Stimulated activated CD4-positive, alpha-beta T cell treated with anti-CD3 and anti-CD28 coated beads, Interleukin-15, amount 100 ng/mL, for 48 hours (primary cell): ENCODE measurements around the gene OLFML2A.
"Not testable (repeated sequence)": the region's sequence is repeated elsewhere in the genome, so short reads cannot be mapped to it uniquely, and the experiment has no call there.

Experiments
- DNase-seq, 2 donors: peaks; one replicate each; pipeline ENCODE4 v3.0.0-alpha.2; 2020; ENCODE audit warnings: low read depth in 2 of 2

OLFML2A gene

DNA sequence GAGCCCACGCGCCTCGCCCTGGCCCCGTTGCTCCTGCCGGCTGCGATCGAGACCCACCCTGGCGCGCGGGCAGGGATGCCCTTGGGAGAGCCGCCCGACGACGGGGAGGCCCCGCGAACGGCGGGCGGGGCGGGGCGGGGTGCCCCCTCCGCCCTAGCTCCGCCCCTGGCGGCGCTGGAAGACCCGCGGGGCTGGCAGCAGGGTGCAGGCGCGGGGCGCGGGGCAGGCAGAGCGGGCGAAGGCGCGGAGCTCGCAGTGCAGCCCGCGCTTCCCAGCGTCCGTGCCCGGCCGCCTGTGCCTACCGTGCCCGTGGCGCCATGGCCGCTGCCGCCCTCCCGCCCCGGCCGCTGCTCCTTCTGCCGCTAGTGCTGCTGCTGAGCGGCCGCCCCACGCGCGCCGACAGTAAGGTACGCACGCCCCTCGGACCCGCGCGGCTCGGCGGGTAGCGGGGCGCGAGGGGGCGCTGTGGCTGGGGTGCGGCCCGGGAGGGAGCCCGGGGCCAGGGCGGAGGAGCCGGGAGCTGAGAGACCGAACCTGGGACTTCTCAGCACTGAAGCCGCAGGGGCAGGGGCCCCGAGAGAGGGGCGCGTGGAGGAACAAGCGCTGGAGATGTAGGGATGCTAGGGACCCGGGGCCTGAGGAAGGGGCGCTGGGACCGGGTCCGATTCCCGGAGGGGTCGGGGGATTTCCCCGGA lies at the start of gene OLFML2A:
TSS of gene OLFML2A (plus strand) at position 180 of the 695 bp plus-strand sequence. CDS start at position 318, 138 bp downstream.
- DNase-seq = no peak

DNA sequence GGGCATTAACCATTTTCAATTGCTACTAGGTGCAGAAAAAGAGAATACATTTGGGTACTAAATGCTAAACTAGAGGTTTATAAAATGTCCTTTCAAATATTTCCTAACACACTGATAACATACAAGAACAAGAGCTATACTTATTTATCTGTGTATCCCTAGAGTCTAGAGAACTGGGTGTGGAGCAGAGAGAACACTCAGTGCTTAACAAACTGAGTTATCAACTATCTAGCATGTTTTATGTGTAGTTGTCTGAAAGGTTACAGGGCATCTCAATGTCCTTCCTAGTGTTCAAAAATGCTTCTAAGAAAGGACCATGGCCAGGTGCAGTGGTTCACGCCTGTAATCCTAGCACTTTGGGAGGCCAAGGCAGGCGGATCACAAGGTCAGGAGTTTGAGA lies 46.2 kb upstream of the OLFML2A start:
- DNase-seq = no peak

DNA sequence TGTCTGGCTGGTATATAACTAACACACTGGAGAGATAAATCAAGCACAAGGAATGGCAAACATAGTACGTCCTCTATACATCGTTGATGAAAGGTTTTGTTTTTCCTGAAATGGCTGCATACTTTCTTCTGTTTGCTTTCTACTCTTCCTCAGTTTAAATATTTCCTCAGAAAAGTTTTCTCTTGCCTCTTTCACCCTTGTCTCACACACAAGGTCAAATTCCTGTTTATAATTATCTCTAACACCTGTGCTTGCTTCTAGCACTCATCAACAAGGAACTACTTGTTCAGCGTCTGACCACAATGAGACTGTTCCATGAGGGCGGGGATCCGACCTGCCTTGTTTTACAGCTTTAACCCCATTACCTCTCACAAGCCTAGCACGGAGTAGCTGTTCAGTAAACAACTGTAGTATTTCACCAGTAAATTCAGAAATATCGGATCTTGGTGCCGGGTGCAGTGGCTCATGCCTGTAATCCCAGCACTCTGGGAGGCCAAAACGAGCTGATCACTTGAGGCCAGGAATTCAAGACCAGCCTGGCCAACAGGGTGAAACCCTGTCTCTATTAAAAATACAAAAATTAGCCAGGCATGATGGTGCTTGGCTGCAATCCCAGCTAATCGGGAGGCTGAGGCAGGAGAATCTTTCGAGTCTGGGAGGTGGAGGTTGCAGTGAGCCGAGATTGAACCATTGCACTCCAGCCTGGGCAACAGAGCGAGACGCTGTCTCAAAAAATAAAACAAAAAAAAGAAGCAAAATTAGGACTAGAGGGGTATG lies 42.8 kb upstream of the OLFML2A start:
- no peak for DNase-seq

DNA sequence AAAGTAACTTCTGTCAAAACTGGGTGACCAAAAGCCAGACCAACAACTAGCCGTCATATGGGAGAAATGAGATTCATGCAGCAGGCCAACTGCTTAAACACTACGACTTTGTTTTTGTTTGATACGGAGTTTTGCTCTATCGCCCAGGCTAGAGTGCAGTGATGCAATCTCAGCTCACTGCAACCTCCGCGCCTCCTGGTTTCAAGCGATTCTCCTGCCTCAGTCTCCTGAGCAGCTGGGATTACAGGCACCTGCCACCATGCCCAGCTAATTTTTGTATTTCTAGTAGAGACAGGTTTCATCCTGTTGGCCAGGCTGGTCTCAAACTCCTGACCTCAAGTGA lies 42.2 kb upstream of the OLFML2A start:
- DNase-seq = not testable (repeated sequence)

DNA sequence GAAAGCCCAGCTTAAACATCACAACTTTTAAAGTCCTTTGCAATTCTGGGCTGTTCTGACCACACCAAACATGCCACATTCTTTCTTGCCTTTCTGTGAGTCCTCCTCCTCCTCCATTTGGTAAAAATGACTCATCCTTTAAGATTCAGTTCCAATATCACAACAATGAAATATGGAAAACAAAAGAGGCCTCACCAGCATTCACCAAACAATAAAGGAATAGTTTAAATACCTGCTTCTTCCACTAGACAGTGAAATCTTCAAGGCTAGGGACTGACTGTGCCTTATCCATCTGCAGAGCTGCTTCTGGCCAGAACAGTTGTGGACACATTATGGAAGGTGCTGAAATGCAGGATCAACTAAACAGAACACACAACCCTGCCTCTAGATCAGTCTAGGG lies 41.8 kb upstream of the OLFML2A start:
- DNase-seq = no peak

DNA sequence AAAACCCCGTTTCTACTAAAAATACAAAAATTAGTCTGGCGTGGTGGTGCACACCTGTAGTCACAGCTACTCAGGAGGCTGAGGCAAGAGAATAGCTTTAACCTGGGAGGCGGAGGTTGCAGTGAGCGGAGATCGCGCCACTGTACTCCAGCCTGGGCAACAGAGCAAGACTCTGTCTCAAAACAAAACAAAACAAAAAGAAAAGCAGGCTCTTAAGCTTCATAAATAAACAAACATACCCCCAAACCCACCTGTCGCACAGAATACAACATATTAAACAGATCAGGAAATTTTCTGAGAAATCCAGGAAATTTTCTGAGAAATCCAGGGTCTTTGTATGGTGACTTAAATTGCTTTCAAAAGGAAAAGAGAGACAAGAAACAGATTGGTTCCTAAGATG lies 38.9 kb upstream of the OLFML2A start:
- DNase-seq = not testable (repeated sequence)

DNA sequence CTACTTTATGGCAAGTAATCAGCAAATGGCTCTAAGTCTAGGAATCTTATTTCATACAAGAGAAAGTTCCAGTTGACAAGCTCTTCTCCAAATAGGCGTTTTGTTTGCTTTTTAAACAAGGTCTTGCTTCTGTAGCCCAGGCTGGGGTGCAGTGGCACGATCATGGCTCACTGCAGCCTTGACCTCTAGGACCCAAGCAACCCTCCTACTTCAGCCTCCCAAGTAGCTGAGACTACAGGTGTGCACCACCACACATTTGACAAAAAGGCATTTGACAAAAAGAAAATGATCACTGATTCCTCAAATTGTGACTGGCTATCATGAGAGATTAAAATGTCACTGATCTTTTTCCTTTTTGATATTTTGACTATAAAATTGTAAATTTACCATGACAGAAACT lies 37.6 kb upstream of the OLFML2A start:
- DNase-seq = no peak

DNA sequence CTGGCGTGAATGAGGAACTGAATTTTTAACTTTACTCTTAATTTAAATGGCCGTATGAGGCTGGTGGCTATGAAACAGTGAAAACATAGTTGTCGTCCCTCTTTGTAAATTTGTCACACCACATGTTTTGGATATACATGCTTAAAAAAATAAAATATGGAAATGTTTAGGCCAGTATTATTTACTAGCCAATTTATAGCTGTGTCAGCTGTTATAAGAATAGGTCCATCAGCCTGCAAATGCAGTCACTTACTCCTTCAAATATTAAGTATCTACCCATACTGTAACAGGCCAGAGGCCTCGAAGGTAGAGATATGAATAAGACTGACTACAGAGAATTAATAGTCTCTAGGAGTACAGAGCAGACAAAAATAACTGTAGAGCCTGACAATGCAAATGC lies 35.8 kb upstream of the OLFML2A start:
- no peak for DNase-seq

DNA sequence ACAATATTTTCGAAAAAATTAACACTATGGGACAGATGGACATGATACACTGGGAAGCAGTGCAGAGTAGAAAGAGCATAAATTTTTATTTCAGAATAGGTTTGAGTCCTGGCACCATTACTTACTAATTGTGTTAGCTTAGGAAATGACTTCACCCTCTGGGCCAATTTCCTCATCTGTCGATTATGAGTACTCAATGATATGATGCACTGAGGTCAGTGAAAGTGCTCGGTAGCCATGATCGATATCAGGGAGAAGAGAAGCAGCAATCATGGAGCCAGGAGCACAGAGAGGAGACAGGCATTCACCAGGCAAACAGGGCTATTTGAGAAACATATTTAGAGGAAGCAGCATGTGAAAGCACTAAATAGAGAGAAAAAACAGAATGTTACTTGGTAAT lies 35.3 kb upstream of the OLFML2A start:
- no peak for DNase-seq

DNA sequence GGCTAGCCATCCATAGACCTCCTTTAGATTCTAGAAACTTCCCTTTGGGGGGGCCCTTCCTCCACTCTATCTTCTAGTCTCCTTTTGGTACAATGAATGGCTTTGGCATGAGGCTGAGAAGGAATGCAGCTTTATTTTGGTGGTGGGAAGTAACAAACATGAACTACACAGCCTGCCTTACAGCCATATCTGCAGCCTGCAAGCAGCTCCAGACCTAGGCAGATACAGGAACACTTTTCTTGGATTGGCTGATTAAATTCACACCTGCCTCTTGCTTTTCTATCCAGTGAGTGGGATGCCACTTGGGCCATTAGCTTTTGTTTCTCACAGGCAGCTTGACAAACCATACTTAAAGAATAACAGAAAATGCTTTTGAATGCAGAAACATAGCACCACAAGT lies 34.0 kb upstream of the OLFML2A start:
- no peak for DNase-seq

DNA sequence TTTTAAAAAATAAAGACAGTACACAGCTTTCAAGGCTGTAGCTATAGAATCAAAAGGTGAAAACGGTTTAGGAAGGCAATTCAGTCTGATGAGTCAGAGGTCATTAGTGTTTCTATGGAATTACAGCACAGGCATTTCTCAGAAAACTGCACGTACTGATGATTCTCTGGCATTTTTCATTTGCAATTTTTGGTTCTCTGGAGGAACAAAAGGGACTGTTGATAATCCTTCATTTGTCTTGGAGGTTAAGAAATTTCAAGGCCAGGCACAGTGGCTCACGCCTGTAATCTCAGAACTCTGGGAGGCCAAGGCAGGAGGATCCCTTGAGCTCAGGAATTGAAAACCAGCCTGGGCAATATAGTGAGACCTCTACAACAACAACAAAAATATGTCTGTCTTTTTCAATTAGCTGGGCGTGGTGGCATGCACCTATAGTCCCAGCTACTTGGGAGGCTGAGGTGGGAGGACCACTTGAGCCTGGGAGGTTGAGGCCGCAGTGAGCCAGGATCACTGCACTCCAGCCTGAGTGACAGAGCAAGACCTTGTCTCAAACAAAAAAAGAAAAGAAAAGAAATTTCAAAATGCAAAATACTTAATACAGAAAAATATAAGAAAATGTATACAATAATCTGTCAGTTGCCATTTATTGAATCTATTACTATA lies 33.1 kb upstream of the OLFML2A start:
- DNase-seq = no peak

DNA sequence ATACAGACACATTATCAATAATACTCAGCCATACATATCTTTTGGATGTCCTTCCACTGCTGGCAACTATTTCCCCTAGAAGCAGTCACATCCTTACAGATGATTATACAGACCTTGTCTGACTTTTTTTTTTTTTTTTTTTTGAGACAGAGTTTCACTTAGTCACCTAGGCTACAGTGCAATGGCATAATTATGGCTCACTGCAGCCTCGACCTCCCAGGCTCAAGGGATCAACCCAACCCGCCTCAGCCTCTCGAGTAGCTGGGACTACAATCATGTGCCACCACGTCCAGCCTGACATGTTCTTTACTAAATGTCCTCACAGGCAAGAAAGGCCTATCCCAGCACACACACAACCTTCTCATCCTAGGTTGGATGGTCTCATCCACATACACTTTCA lies 29.9 kb upstream of the OLFML2A start:
- DNase-seq = no peak

DNA sequence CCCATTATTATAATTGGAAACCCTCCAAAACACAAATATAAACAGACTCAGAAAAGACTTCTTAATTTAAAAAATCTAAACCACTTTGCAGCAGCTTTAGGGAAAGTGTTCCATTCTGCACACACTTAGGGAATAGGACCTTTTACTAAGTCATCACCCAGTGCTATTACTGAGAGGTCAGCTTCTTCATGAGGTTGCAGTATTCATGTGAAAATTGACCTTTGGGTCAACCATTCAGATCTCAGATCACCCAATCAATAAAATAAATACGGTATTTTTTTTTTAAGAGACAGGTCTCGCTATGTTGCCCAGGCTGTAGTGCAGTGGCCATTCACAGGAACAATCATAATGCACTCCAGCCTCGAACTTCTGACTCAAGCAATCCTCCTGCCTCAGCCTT lies 27.6 kb upstream of the OLFML2A start:
- DNase-seq = no peak

DNA sequence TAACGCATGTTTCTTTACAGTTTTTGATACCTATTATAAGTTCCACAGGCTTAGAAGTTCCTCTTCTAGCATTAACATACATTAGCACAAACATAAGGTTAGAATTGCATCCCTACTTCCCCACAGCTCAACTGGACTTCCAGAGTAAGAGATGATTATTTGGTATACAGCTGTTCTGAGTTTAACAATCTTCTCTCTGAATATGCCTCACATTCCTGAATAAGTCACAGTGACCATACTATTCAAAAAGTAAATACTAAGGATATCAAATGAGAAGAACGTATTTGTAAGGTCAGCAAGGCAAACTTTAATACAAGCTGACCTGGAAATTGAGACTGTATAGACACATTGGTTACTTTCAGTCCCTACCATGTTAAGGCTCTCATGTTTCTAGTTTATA lies 27.2 kb upstream of the OLFML2A start:
- DNase-seq = no peak

DNA sequence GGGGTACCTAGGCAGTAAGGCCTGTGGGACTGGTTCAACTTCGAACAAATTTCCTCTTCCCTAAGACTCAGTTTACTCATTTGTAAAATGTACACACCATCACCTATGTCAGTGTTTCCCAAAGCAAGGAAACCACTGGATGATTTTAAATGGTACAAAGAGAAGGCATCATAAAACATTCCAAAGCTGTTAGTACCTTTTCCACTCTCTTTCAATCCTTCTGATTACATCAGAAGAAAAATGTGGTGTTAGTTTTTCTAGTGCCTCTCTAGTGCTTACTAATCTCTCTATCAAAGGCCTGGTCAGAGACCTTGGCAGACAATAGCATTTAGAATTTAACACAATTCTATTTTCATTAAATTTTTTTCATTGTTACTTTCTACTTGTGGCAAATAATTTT lies 24.0 kb upstream of the OLFML2A start:
- no peak for DNase-seq

DNA sequence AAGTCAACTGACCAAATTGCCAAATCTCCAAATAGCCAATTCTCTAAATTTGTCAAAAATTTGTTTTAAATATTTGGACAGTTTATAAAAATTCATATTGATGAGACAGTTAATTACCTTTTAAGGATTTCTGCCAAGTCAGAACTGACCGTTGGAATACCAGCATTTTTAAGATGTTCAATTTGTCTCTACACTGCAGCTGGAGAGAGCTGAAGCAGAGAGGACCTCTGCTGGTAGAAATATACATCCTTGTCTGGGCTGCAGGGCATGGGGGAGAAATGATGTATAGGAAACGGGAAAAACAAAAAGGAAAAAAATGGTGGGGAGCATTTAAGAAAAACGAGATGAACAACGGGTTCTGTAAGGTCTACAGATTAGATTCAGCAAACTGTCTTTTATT lies 22.6 kb upstream of the OLFML2A start:
- no peak for DNase-seq

DNA sequence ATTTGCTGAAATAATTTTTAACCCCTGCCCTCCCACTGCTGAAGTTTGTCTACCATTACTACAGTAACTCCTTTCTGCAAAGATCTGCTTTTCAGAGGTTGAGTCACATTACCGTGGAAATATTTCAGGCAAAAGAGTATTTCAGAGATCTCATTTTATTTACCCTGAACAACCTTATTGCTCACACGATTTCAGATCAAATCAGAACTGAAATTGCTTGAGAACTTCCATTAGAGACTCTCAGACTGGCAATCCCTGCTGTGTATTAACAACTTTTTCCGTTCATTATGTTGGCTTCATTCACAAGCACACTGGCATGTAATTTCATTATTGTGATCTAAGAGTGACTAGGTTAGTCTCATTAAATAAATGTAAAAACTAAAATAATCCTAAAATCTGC lies 21.9 kb upstream of the OLFML2A start:
- no peak for DNase-seq

DNA sequence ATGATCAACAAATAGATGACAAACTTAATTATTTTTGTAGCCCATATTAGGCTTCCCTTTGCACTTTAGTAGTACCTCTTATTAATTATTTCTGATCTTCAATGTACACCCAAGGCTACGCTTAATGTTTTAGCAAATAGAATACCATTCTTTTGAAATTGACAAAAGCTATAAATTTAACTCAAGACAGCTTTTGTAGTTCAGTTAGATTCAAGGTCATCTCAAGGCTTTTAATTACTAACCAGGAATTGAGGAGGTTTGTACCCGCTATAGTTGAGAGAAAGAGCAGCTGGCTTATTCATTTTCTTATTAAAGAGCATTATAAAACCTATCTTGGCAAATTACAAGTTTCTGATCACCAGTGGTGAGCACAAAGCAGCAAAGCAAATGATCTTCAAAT lies 20.9 kb upstream of the OLFML2A start:
- DNase-seq = no peak

DNA sequence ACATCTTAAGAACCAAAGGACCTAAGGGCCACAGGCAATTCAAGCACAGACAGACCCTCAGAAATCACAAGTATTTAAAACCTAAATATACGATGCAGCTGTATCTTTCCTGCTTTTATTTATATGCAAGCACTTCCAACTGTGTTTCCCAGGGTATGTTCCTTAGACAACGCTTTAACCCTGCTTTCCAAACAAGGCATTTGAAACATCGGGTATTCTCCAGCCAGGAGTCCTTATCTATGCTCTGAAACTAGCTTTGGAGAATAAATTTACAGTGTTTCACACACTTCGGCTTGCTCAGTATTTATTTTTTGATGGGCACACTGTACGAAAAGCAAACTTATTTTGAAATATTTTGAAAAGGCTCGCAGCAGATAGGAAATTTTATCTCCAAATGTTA lies 19.3 kb upstream of the OLFML2A start:
- DNase-seq = no peak

DNA sequence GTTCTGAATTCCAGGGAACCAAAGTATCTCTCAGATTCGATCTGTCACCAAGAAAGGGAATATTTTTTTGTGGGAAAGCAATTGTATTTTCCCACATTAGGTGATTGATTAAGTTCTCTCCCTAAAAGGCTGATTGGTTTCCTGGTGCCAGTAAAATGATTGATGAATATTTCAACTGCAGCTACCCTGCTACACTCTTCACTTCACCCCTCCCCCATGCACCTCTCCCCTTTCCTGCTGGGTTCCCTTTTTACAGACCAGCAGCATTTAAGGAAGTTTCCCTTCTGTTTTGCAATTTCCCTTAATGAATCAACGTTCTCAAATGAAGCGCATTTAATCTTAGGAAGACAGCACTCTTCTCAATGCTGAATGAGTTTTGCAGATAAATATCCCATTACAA lies 18.9 kb upstream of the OLFML2A start:
- no peak for DNase-seq

DNA sequence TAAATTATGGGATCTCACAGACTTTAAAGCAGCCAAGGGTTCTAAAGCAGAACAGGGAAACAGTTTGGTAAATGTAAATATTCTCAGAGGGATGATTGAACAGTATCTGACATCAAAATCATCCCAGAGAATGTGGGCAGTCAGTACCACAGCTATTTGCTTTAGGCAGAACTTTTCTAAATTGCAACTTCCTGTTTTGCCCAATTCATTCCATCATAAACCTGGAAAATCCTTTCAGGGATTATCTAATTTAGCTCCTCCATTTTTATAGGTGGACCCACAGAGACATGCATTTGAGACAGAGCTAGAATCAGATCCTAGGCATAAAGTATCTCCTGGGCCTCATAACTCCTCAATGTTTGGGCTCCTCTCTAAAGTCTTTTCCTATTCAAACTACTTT lies 18.2 kb upstream of the OLFML2A start:
- DNase-seq = no peak

DNA sequence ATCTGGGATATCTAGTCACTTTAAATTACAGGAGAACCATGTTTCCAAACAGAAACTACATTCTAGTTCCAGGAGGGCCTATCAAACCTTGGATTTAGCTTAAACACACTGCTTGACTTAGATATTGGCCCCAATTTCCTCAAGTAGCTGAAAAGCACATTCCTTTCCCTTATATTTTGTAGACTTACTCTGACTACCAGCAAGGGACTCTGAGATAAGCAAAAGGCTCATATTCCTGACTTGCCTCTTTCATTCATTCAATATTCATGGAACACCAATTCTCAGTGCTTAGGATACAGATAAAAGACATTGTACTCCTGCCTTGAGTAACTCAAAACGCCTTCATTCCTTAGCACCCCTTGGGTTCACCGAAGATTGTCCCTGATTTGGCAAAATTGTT lies 17.6 kb upstream of the OLFML2A start:
- DNase-seq = no peak

DNA sequence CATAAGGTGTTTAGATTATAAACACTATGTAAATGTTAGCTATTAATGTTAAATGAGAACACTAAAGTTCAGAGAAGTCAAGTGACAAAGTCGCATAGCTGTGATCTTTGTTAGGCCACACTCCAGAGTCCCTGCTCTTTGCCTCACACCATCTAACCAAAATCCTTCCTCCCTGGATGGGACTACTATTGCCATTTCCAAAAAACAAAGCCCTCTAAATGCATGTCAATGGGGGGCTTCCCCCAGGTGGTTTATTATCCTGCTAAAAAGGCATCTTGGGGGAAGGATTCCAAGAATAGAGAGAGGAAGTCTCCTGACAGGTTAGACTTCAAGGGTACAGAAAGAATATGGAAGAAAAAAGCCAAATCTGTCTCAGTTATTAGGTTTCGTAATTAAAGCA lies 16.2 kb upstream of the OLFML2A start:
- no peak for DNase-seq
